ENCODE results near the gene CPS1. TPM values are rescaled to one million over a fixed set of nuclear protein-coding genes. Genes with fewer than 3 reads are reported as not detected.

CPS1 gene
- 4.7 TPM for total RNA-seq

DNA sequence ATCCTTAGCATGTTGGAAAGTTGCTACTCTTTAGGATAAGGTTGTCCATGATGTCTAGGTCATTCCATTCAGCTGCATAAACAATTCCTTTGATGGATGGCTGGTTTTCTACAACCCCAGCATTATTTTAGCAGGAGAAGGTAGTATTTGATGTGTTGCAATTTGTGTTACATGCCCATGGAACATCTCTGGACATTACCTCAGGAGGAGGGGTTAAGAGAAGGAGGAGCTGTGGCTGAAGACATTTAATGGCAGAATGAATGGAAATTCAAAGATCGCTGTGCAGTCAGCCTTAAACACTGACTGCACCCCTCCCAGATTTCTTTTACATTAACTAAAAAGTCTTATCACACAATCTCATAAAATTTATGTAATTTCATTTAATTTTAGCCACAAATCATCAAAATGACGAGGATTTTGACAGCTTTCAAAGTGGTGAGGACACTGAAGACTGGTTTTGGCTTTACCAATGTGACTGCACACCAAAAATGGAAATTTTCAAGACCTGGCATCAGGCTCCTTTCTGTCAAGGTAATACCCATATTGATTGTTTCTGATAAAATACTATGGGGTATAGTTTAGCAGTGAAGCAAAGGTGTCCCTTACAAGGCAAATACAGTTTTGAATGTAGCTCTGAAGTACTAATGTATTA lies at the start of gene CPS1:
CPS1 (plus strand) TSS at position 271 of the 652 bp plus-strand sequence; CDS start at position 406, 135 bp downstream.
- DNase-seq = no peak

- no peak for DNase-seq
Observed at GRCh38 chr2:210515911-210516310, 40.5 kb upstream of the CPS1 start.

- no peak for DNase-seq
Observed at GRCh38 chr2:210517264-210517663, 39.1 kb upstream of the CPS1 start.

DNA sequence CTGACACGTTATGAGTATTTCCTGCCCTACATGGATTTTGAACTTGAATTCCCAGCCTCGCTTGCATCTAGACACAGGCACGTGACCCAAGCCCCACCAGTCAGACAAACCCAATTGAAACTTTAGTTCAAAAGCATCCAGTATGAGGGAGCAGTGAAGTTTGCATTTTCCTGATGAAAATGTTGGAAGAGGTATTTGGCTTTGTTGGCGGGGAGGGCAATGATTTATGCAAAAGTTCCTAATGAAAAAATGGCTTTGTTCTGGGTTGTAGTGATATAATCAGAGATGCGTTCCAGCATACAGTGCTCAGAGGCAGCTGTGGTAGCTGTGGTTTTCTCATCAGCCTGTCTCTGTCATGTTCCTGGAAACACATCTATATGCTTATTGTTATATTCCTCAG lies 36.8 kb upstream of the CPS1 start:
- DNase-seq = no peak

DNA sequence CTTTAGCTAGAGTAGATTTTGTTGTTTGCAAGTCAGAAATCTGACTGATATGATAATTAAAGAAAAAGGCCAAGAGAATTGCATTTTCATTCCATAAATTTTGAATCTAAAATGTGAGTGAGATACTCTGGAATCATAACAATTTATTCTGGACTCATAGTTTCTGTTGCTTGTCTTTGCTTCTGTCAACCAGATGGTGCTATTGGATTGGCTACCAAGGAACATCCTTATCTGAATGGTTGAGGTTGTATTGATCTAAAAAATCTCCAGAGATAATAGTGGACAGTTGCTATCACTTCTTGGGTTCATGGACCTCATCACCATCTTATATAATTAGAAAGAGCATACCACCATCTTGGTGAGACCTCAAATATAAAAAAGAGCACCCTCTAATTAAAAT lies 34.0 kb upstream of the CPS1 start:
- no peak for DNase-seq

DNA sequence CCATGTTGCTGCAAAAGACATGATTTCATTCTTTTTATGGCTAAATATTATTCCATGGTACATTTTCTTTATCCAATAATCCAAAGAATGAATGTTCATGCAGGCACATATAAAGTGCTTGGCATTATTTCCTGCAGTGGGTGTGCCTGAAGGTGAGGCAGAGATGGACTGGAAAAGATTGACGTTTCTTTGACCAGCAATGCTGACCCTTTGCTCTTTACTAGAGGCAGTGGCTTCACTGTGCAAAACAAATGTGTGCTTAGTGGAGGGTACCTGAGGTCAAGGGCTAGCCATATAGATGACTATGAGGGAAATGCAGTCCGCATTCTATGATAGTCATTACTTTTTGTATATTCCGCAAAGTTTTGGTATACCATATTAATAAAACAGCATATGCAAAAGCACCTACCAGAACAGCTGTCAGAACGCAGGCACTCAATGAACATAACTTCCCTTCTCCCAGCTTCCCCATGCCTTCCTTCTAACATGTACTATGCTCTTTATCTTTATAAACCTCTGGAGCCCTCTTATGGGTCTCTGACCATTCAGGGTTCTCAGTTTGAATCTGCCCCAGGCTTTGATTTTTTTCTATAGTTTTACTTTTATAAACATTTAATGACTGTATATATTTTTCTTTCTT lies 32.6 kb upstream of the CPS1 start:
- DNase-seq = no peak

DNA sequence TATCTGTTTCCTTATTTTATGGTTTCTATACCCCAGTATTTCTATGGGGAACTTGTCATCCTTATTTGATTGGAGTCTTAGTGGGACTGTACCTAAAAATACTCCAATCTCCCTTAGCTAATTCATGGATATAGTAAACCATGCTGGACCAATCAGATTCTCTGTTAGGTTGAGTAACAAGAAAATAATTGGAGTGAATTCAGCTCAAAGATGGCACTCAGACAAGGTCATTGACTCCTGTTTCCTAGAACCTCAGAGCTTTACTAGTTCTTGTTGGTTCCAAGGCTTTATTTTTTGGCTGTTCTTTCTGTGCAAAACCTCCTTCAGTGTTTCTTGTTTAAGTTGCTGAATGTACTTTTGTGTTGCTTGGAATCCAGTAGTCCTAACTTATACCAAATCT lies 31.9 kb upstream of the CPS1 start:
- DNase-seq = no peak

DNA sequence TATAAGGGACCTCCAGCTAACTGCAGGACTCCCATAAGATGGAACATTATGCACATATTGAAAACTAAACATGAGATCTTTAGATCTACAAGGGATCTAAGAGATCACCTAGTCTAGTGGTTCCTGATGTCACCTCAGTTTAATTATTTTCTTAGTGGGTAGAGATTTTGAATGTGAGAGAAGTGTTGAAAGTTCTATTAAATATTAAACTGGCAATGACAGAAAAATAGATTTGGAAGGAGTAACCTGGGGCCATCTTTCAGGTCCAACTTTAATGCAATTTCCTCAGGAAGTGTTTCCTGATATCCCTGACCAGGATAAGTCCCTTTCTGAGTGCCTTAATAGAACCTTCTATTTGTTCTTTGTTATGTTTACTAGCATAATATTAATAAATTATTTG lies 29.1 kb upstream of the CPS1 start:
- no peak for DNase-seq

- no peak for DNase-seq
Observed at GRCh38 chr2:210528716-210529115, 27.7 kb upstream of the CPS1 start.

- DNase-seq = no peak
Observed at GRCh38 chr2:210531050-210531449, 25.3 kb upstream of the CPS1 start.

GRCh38 chr2:210531482-210531881 lies 24.9 kb upstream of the CPS1 start:
- DNase-seq = no peak

GRCh38 chr2:210533389-210533788 lies 23.0 kb upstream of the CPS1 start:
- DNase-seq = no peak

- no peak for DNase-seq
Observed at GRCh38 chr2:210534879-210535278, 21.5 kb upstream of the CPS1 start.

DNA sequence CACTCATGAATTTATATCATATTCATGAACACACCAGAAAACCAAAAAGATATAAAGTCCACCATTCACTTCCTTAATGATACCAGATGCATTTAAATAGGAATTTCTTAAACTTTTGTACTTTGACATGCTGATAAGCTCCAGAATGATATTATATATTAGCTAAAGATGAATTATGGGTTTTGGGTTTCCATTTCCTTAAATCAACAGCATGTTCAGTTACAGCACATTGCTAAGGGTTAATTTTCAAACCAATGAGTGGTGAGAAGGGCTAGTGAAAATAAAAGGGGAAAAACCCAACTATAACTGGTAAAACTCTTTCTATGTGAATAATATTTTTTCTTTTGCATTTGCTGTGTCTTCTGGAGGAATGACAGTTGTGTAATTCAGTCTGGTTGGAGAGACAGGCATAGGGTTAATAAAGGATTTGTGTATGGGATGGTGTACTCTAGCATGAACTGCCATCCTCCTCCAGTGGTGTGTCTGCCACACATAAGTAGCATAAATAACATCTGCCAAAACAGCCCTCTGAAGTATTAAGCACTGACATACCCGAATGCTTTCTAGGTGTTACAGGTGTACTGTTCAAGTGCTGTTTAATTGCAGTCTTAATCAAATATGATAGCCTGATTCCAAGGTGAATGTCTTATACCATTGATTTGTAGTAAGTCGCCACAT lies 19.3 kb upstream of the CPS1 start:
- DNase-seq = no peak

DNA sequence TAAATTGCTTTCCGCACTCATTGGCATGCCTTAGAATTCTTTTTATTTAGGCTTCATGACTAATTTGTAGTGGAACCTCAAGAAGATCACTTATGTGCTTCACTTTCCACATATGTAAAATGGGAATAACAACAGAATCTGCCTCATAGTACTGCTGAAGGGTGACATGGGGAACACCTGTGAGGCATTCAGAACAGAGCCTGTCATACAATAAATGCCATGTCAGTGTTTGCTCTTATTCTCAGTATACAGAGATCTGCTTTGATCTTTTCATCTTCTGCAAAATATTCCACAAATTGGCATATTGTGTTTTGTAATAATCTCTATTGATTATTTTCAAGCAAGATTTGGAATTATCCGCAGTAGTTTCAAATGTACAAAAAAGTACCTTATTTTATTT lies 17.4 kb upstream of the CPS1 start:
- DNase-seq = no peak

GRCh38 chr2:210539578-210540416 lies 16.6 kb upstream of the CPS1 start:
- no peak for DNase-seq

- no peak for DNase-seq
Observed at GRCh38 chr2:210540471-210540870, 15.9 kb upstream of the CPS1 start.

DNA sequence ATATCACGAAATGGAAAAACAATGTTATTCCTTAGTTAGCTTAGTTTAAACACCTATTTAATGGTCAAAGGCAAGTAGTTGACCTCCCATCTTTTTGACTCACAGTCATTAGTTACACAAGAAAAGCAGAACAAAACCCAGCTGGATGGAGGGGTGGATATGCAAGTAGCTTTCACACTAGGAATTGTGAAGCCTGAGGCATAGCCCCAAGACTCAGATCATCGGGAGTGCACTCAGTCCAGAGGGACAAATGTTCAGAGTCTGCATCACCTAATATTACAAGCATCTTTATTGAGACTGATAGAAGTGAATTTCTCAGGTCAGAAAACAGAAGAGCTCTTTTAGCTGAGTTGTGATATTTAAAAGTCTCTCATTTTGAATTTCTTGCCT lies 15.5 kb upstream of the CPS1 start:
- no peak for DNase-seq

DNA sequence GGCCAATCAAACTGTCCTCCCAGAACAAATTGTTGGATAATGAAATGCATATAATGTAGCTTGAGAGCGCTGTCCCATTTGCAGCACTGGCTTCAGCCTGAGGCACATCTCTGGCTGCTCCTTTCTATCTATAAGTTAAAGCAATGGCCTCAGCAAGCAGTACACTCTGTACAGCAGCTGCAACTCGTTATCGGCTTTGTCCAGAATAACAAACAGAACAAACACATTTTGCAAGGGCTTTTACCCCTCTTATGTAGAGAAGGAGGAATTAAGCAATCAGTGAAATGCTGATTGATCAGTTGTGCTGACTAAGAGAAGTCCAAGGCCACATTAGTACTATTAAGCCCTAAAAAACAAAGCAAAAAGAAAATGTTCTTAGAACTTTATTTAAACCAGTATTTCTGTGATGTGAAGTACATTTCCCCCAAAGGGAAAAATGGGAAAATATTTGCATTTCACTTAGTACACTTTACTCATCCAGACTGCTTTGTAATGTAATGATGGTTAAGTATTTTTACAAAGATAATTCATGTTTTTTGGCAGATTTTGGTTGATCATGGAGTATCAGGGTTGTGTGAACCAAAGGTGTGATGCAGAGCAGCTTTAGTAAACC lies 15.0 kb upstream of the CPS1 start:
- DNase-seq = no peak

- no peak for DNase-seq
Observed at GRCh38 chr2:210544007-210544590, 12.3 kb upstream of the CPS1 start.

DNA sequence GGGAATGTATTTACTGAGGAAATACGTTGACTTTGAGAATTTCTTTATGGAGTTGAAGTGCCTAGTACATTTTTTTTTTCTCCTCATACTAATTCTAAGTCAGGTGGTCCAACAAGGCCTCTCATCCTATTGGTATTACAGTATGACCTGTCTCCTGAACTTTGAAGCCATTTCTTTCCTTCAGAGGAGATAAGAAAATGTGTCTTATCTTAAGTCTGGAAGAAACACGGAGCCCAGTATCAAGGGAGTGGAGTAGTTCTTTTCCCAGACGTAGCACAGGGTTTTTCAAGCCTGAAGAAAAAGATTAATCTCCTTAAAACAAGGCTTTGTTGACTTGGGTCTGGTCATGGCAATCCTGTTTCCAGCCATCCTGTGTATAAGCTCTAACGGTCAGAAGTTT lies 11.6 kb upstream of the CPS1 start:
- no peak for DNase-seq
